Measurements from ENCODE around the gene KCNK16.

KCNK16 gene

GRCh38 chr6:39335780-39336545 lies 13.5 kb upstream of the KCNK16 start:
- no peak overlapping the region for H3K4me3 ChIP-seq (ENCODE audit: low read length)
- no peak for TF ChIP-seq CTCF (IDR thresholded peaks at IDR 0.05; ENCODE audit: insufficient read depth, low read depth, low read length, missing control alignments)
- no peak for DNase-seq (ENCODE audit: low read depth)

- TF ChIP-seq CTCF (IDR thresholded peaks at IDR 0.05; ENCODE audit: insufficient read depth, low read depth, low read length, missing control alignments): no peak
- no peak for DNase-seq (ENCODE audit: low read depth)
- H3K4me3 ChIP-seq (ENCODE audit: low read length): no peak overlapping the region
These were observed 11.3 kb upstream of the KCNK16 start for GRCh38 chr6:39333644-39334438.

GRCh38 chr6:39330476-39330875 lies 8.0 kb upstream of the KCNK16 start:
- H3K4me3 ChIP-seq (ENCODE audit: low read length): no peak overlapping the region

GRCh38 chr6:39330057-39330456 lies 7.6 kb upstream of the KCNK16 start:
- DNase-seq (ENCODE audit: low read depth): no peak
- H3K4me3 ChIP-seq (ENCODE audit: low read length): no peak overlapping the region
- no peak for TF ChIP-seq CTCF (IDR thresholded peaks at IDR 0.05; ENCODE audit: insufficient read depth, low read depth, low read length, missing control alignments)

More at GRCh38 chr6:39330476-39330875, 8.0 kb upstream of the KCNK16 start:
- no peak for TF ChIP-seq CTCF (IDR thresholded peaks at IDR 0.05; ENCODE audit: insufficient read depth, low read depth, low read length, missing control alignments)
- DNase-seq (ENCODE audit: low read depth): no peak

GRCh38 chr6:39328066-39328465 lies 5.6 kb upstream of the KCNK16 start:
- no peak overlapping the region for H3K4me3 ChIP-seq (ENCODE audit: low read length)
- TF ChIP-seq CTCF (IDR thresholded peaks at IDR 0.05; ENCODE audit: insufficient read depth, low read depth, low read length, missing control alignments): no peak
- DNase-seq (ENCODE audit: low read depth): no peak

- H3K4me3 ChIP-seq (ENCODE audit: low read length): no peak overlapping the region
- DNase-seq (ENCODE audit: low read depth): no peak
- no peak for TF ChIP-seq CTCF (IDR thresholded peaks at IDR 0.05; ENCODE audit: insufficient read depth, low read depth, low read length, missing control alignments)
These were observed 5.0 kb upstream of the KCNK16 start for GRCh38 chr6:39327507-39327906.
